HepG2 (cell line): ENCODE measurements around the gene KCTD21. TPM values are rescaled to one million over a fixed set of nuclear protein-coding genes. Genes with fewer than 3 reads are reported as not detected.

Experiments
- CHD2 ChIP-seq: IDR thresholded peaks from 2 replicates; pipeline ENCODE4 v1.6.1; 2011; ENCODE audit warnings: low read depth, low read length, improper control_type of control experiment
- FIP1L1 ChIP-seq: fragments of 200-400 bp; formaldehyde crosslinking; IDR thresholded peaks from 2 replicates; pipeline ENCODE4 v1.6.1; 2018; ENCODE audit warnings: low read depth, mild to moderate bottlenecking, low read length, moderate library complexity, borderline replicate concordance; ENCODE audit not compliant: insufficient read depth
- ZNF180 ChIP-seq: sonication (generic); formaldehyde crosslinking; IDR thresholded peaks from 2 replicates; pipeline ENCODE4 v1.4.0; 2020; ENCODE audit warnings: low read depth, missing genetic modification reagents, borderline replicate concordance
- ZNF430 ChIP-seq: sonication (generic); formaldehyde crosslinking; IDR thresholded peaks from 2 replicates; pipeline ENCODE4 v1.9.0; 2021; ENCODE audit warnings: mild to moderate bottlenecking, missing genetic modification reagents
- ZNF468 ChIP-seq: sonication (generic); formaldehyde crosslinking; IDR thresholded peaks from 2 replicates; pipeline ENCODE4 v1.8.0; 2022; ENCODE audit warnings: mild to moderate bottlenecking, moderate library complexity, missing genetic modification reagents
- polyA plus RNA-seq, 8 experiments: library from polyadenylated mRNA; depleted of rRNA in 3 of 8; stranded (reverse) in 7 of 8; unstranded in 1 of 8; fragments of >200 nt; fragmentation: Illumina TruSeq in 4 of 8; extraction: Trizol in 4 of 8; gene quantifications; 2 replicates each; pipeline versions ENCODE4 v1.2.1 to v1.2.3, GENCODE V29; 2011 to 2016; ENCODE audit warnings: low read depth in 4 of 8, missing spikeins in 1 of 8, mixed read lengths in 1 of 8; ENCODE audit not compliant: insufficient read depth in 1 of 8
- total RNA-seq, 5 experiments: library from RNA; depleted of rRNA; stranded (reverse); fragments of >200 nt; fragmentation: Illumina TruSeq; extraction: Trizol; gene quantifications; 2 replicates each; pipeline ENCODE4 v1.2.3, GENCODE V29; 2016; ENCODE audit warnings: low read depth in 1 of 5
- TF ChIP-seq, protein P1 (sequence below), 2 experiments: fragments of 450-650 bp in 1 of 2; sonication (generic) in 1 of 2; formaldehyde crosslinking in 1 of 2; IDR thresholded peaks; 2 replicates each; pipeline versions ENCODE4 v1.6.1 to v1.8.0; 2016 to 2022; ENCODE audit warnings: antibody characterized with exemption in 1 of 2, mild to moderate bottlenecking in 1 of 2, missing genetic modification reagents in 1 of 2
- TF ChIP-seq, protein P2 (sequence below): sonication (generic); formaldehyde crosslinking; IDR thresholded peaks from 2 replicates; pipeline ENCODE4 v1.4.0; 2020; ENCODE audit warnings: missing genetic modification reagents, borderline replicate concordance
- TF ChIP-seq, protein P3 (sequence below): sonication (generic); formaldehyde crosslinking; IDR thresholded peaks from 2 replicates; pipeline ENCODE4 v1.4.0; 2020; ENCODE audit warnings: missing genetic modification reagents

Gene KCTD21
- total and polyA plus RNA-seq, 2 of the 13 experiments (the other 11 are each of a cell fraction or from before 2014, with no cell fraction given): 3.1 to 13.5 TPM

DNA sequence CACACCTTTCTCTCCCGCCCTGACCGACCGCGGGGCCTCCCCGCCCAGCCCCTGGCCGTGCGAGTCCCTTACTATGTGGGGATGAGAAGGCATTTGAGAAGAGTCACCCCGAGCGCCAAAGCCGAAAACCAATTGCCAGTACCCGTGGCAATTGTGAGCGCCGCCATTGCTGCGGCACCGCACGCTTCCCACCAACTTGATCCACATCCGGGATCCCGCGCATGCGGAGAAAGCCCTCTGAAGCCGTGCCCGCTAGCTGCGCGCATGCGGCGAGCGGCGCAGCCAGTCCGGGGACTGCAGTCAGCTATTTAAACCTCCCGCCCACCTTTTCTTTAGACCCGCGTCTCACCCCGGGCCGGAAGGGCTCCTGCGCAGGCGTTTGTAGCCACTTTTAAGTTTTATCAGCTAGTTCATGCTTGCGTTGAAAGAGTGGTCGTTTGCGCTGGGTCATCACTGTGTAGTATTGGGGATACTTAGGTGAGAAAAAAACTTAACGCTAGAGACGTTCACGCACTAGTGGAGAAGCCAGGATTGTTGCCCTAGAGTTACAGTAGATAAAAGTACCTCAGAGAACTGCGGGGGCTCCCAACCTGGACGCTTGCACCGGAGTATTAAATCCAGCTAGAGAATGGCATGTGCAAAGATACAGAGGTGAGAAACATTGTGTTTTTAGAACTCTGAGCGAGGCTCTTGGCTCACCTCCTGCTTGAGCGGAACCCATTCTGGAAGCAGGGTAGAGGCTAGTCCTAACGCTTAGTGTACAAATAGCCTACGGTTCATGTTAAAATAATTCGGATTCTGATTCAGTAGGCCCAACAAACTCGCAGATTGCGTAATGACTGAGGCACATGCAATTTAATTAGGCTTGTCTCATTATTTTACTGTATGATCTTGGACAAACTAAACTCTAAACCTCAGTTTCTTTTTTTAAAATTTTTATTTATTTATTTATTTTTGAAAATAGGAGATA lies 48.7 kb downstream of the KCTD21 start, which contains the start of gene ALG8 (continued):
- TF ChIP-seq, protein P1, sequence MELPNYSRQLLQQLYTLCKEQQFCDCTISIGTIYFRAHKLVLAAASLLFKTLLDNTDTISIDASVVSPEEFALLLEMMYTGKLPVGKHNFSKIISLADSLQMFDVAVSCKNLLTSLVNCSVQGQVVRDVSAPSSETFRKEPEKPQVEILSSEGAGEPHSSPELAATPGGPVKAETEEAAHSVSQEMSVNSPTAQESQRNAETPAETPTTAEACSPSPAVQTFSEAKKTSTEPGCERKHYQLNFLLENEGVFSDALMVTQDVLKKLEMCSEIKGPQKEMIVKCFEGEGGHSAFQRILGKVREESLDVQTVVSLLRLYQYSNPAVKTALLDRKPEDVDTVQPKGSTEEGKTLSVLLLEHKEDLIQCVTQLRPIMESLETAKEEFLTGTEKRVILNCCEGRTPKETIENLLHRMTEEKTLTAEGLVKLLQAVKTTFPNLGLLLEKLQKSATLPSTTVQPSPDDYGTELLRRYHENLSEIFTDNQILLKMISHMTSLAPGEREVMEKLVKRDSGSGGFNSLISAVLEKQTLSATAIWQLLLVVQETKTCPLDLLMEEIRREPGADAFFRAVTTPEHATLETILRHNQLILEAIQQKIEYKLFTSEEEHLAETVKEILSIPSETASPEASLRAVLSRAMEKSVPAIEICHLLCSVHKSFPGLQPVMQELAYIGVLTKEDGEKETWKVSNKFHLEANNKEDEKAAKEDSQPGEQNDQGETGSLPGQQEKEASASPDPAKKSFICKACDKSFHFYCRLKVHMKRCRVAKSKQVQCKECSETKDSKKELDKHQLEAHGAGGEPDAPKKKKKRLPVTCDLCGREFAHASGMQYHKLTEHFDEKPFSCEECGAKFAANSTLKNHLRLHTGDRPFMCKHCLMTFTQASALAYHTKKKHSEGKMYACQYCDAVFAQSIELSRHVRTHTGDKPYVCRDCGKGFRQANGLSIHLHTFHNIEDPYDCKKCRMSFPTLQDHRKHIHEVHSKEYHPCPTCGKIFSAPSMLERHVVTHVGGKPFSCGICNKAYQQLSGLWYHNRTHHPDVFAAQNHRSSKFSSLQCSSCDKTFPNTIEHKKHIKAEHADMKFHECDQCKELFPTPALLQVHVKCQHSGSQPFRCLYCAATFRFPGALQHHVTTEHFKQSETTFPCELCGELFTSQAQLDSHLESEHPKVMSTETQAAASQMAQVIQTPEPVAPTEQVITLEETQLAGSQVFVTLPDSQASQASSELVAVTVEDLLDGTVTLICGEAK (IDR thresholded peaks at IDR 0.05): no peak
- TF ChIP-seq, protein P1 (CRISPR knock-in tag; IDR thresholded peaks at IDR 0.05): peak; percentile 86
- TF ChIP-seq FIP1L1 (peak; percentile 62; the same call in 1 of the 2 replicates), CHD2 (0 out of 2 replicates have a peak, but pooled peaks have one; percentile 35), ZNF468 (CRISPR knock-in tag) (no peak), ZNF180 (CRISPR knock-in tag) (no peak), ZNF430 (CRISPR knock-in tag) (peak; percentile 69; the same call in 1 of the 2 replicates)
- TF ChIP-seq, protein P2, sequence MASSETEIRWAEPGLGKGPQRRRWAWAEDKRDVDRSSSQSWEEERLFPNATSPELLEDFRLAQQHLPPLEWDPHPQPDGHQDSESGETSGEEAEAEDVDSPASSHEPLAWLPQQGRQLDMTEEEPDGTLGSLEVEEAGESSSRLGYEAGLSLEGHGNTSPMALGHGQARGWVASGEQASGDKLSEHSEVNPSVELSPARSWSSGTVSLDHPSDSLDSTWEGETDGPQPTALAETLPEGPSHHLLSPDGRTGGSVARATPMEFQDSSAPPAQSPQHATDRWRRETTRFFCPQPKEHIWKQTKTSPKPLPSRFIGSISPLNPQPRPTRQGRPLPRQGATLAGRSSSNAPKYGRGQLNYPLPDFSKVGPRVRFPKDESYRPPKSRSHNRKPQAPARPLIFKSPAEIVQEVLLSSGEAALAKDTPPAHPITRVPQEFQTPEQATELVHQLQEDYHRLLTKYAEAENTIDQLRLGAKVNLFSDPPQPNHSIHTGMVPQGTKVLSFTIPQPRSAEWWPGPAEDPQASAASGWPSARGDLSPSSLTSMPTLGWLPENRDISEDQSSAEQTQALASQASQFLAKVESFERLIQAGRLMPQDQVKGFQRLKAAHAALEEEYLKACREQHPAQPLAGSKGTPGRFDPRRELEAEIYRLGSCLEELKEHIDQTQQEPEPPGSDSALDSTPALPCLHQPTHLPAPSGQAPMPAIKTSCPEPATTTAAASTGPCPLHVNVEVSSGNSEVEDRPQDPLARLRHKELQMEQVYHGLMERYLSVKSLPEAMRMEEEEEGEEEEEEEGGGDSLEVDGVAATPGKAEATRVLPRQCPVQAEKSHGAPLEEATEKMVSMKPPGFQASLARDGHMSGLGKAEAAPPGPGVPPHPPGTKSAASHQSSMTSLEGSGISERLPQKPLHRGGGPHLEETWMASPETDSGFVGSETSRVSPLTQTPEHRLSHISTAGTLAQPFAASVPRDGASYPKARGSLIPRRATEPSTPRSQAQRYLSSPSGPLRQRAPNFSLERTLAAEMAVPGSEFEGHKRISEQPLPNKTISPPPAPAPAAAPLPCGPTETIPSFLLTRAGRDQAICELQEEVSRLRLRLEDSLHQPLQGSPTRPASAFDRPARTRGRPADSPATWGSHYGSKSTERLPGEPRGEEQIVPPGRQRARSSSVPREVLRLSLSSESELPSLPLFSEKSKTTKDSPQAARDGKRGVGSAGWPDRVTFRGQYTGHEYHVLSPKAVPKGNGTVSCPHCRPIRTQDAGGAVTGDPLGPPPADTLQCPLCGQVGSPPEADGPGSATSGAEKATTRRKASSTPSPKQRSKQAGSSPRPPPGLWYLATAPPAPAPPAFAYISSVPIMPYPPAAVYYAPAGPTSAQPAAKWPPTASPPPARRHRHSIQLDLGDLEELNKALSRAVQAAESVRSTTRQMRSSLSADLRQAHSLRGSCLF: 0 out of 2 replicates have a peak, but pooled peaks have one; percentile 24
- TF ChIP-seq, protein P3, sequence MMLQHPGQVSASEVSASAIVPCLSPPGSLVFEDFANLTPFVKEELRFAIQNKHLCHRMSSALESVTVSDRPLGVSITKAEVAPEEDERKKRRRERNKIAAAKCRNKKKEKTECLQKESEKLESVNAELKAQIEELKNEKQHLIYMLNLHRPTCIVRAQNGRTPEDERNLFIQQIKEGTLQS (CRISPR knock-in tag): no peak
